Measurements from ENCODE around the gene GTPBP1. TPM values are rescaled to one million over a fixed set of nuclear protein-coding genes. Genes with fewer than 3 reads are reported as not detected.

Gene GTPBP1
- total and polyA plus RNA-seq, 2 of the 13 experiments (the other 11 are each of a cell fraction or from before 2014, with no cell fraction given) = 22.3 to 27.0 TPM

GRCh38 chr22:38704654-38705234 lies 1.0 kb upstream of the GTPBP1 start (continued):
- TF ChIP-seq CEBPZ (IDR thresholded peaks at IDR 0.05; ENCODE audit: low read length) = no peak
- 0 out of 2 replicates have a peak, but pooled peaks have one; percentile 14 for TF ChIP-seq THAP11 (CRISPR knock-in tag; IDR thresholded peaks at IDR 0.05)
- no peak for TF ChIP-seq ZNF570 (CRISPR knock-in tag; IDR thresholded peaks at IDR 0.05; ENCODE audit: borderline replicate concordance)
- no peak for TF ChIP-seq CCAR2 (optimal IDR thresholded peaks at IDR 0.05; ENCODE audit: low read depth, low read length)
- no peak for TF ChIP-seq SOX6 (IDR thresholded peaks at IDR 0.05)
- TF ChIP-seq SOX6 (CRISPR knock-in tag; IDR thresholded peaks at IDR 0.05) = peak; percentile 39
- TF ChIP-seq ZNF180 (CRISPR knock-in tag; IDR thresholded peaks at IDR 0.05; ENCODE audit: borderline replicate concordance, low read depth) = no peak
- no peak for TF ChIP-seq DPF2 (CRISPR knock-in tag; IDR thresholded peaks at IDR 0.05; ENCODE audit: borderline replicate concordance, low read depth)
- no peak for TF ChIP-seq ZNF891 (CRISPR knock-in tag; IDR thresholded peaks at IDR 0.05)
- no peak for TF ChIP-seq NBN (conservative IDR thresholded peaks at IDR 0.05)
- no peak for TF ChIP-seq PCBP1 (IDR thresholded peaks at IDR 0.05; ENCODE audit: borderline replicate concordance, low read depth, low read length)
- TF ChIP-seq ZFX (CRISPR knock-in tag; IDR thresholded peaks at IDR 0.05; ENCODE audit: low read depth) = peak; percentile 51
- TF ChIP-seq KAT8 (CRISPR knock-in tag; IDR thresholded peaks at IDR 0.05) = 0 out of 2 replicates have a peak, but pooled peaks have one; percentile 15
- TF ChIP-seq, protein P1, sequence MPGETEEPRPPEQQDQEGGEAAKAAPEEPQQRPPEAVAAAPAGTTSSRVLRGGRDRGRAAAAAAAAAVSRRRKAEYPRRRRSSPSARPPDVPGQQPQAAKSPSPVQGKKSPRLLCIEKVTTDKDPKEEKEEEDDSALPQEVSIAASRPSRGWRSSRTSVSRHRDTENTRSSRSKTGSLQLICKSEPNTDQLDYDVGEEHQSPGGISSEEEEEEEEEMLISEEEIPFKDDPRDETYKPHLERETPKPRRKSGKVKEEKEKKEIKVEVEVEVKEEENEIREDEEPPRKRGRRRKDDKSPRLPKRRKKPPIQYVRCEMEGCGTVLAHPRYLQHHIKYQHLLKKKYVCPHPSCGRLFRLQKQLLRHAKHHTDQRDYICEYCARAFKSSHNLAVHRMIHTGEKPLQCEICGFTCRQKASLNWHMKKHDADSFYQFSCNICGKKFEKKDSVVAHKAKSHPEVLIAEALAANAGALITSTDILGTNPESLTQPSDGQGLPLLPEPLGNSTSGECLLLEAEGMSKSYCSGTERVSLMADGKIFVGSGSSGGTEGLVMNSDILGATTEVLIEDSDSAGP (CRISPR knock-in tag; IDR thresholded peaks at IDR 0.05; ENCODE audit: borderline replicate concordance) = no peak
- TF ChIP-seq ZSCAN31 (CRISPR knock-in tag; IDR thresholded peaks at IDR 0.05; ENCODE audit: low read depth) = peak; percentile 31; the same call in 1 of the 2 replicates
- no peak for TF ChIP-seq MYPOP (CRISPR knock-in tag; IDR thresholded peaks at IDR 0.05)
- no peak for TF ChIP-seq ISL2 (CRISPR knock-in tag; IDR thresholded peaks at IDR 0.05)
- TF ChIP-seq NR1H2 (CRISPR knock-in tag; IDR thresholded peaks at IDR 0.05; ENCODE audit: borderline replicate concordance, low read depth) = no peak
- no peak for TF ChIP-seq ZNF724P (CRISPR knock-in tag; IDR thresholded peaks at IDR 0.05; ENCODE audit: borderline replicate concordance)
- TF ChIP-seq ZNF343 (CRISPR knock-in tag; IDR thresholded peaks at IDR 0.05) = no peak
- no peak for TF ChIP-seq HOXA5 (CRISPR knock-in tag; IDR thresholded peaks at IDR 0.05)
- TF ChIP-seq SMAD1 (CRISPR knock-in tag; IDR thresholded peaks at IDR 0.05; ENCODE audit: borderline replicate concordance, low read depth) = no peak
- no peak for TF ChIP-seq ZNF441 (CRISPR knock-in tag; IDR thresholded peaks at IDR 0.05; ENCODE audit: borderline replicate concordance)
- TF ChIP-seq, protein P2, sequence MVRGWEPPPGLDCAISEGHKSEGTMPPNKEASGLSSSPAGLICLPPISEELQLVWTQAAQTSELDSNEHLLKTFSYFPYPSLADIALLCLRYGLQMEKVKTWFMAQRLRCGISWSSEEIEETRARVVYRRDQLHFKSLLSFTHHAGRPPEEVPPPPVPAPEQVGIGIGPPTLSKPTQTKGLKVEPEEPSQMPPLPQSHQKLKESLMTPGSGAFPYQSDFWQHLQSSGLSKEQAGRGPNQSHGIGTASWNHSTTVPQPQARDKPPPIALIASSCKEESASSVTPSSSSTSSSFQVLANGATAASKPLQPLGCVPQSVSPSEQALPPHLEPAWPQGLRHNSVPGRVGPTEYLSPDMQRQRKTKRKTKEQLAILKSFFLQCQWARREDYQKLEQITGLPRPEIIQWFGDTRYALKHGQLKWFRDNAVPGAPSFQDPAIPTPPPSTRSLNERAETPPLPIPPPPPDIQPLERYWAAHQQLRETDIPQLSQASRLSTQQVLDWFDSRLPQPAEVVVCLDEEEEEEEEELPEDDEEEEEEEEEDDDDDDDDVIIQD (CRISPR knock-in tag; IDR thresholded peaks at IDR 0.05; ENCODE audit: low read depth) = no peak
